Fibroblast of skin of left quadriceps (primary cell): ENCODE data around the gene CSNK2A1.
"Not testable (repeated sequence)": the region's sequence is repeated elsewhere in the genome, so short reads cannot be mapped to it uniquely, and the experiment has no call there.

Source experiments
- DNase-seq, 2 experiments: peaks; one replicate each; pipeline ENCODE4 v3.0.0-alpha.2; 2013; ENCODE audit warnings: low read depth in 2 of 2

CSNK2A1 gene

GRCh38 chr20:460180-460579, 83.4 kb downstream of the CSNK2A1 start:
- no peak for DNase-seq

- DNase-seq = no peak
Observed at GRCh38 chr20:458776-459175, 84.8 kb downstream of the CSNK2A1 start.

GRCh38 chr20:454951-455350, 88.6 kb downstream of the CSNK2A1 start:
- no peak for DNase-seq

- DNase-seq = not testable (repeated sequence)
Observed at GRCh38 chr20:452021-452420, 91.6 kb downstream of the CSNK2A1 start.

GRCh38 chr20:445514-446336, 97.9 kb downstream of the CSNK2A1 start:
- no peak for DNase-seq

GRCh38 chr20:444862-445426, 98.6 kb downstream of the CSNK2A1 start:
- DNase-seq = no peak

GRCh38 chr20:444117-444516, 99.5 kb downstream of the CSNK2A1 start:
- DNase-seq = no peak

GRCh38 chr20:443223-443775, 100.3 kb downstream of the CSNK2A1 start:
- DNase-seq = no peak

- DNase-seq = no peak
Observed at GRCh38 chr20:440636-441035, 103.0 kb downstream of the CSNK2A1 start.

- no peak for DNase-seq
Observed at GRCh38 chr20:440148-440547, 103.4 kb downstream of the CSNK2A1 start.

GRCh38 chr20:438571-439469, 104.8 kb downstream of the CSNK2A1 start:
- no peak for DNase-seq

GRCh38 chr20:437787-438486, 105.7 kb downstream of the CSNK2A1 start:
- DNase-seq = no peak

- DNase-seq = no peak
Observed at GRCh38 chr20:436476-436875, 107.1 kb downstream of the CSNK2A1 start.

- DNase-seq = no peak
Observed at GRCh38 chr20:435558-435957, 108.0 kb downstream of the CSNK2A1 start.

GRCh38 chr20:434661-435419, 108.8 kb downstream of the CSNK2A1 start:
- no peak for DNase-seq

- DNase-seq = no peak
Observed at GRCh38 chr20:434221-434620, 109.4 kb downstream of the CSNK2A1 start.

GRCh38 chr20:433300-433975, 110.2 kb downstream of the CSNK2A1 start:
- no peak for DNase-seq

GRCh38 chr20:432677-433299, 110.8 kb downstream of the CSNK2A1 start:
- DNase-seq = no peak

- DNase-seq = no peak
Observed at GRCh38 chr20:432208-432607, 111.4 kb downstream of the CSNK2A1 start.
